Measurements from ENCODE around the gene CDK14.

Gene CDK14

GRCh38 chr7:90595801-90596670, at the start of gene CDK14:
Gene CDK14, plus strand, starts transcription at chr7:90596321. Its CDS starts 307 bp downstream, at chr7:90596628.
- DNase-seq, result no peak

- no peak for DNase-seq
These were observed 45.1 kb upstream of the CDK14 start for GRCh38 chr7:90551036-90551435.

GRCh38 chr7:90552521-90552920, 43.6 kb upstream of the CDK14 start:
- DNase-seq, result no peak

- DNase-seq, result no peak
These were observed 35.4 kb upstream of the CDK14 start for GRCh38 chr7:90560730-90561129.

- DNase-seq, result no peak
These were observed 32.8 kb upstream of the CDK14 start for GRCh38 chr7:90563286-90563685.

GRCh38 chr7:90564455-90564854, 31.7 kb upstream of the CDK14 start:
- DNase-seq, result no peak

GRCh38 chr7:90568213-90568612, 27.9 kb upstream of the CDK14 start:
- DNase-seq, result no peak

GRCh38 chr7:90569368-90569767, 26.8 kb upstream of the CDK14 start:
- no peak for DNase-seq

- DNase-seq, result no peak
These were observed 25.7 kb upstream of the CDK14 start for GRCh38 chr7:90570373-90570959.

- DNase-seq, result no peak
These were observed 21.8 kb upstream of the CDK14 start for GRCh38 chr7:90574146-90574819.

GRCh38 chr7:90574820-90575187, 21.3 kb upstream of the CDK14 start:
- no peak for DNase-seq

- no peak for DNase-seq
These were observed 16.9 kb upstream of the CDK14 start for GRCh38 chr7:90579181-90579688.

GRCh38 chr7:90580051-90580450, 16.1 kb upstream of the CDK14 start:
- DNase-seq, result no peak

GRCh38 chr7:90582164-90582563, 14.0 kb upstream of the CDK14 start:
- no peak for DNase-seq

GRCh38 chr7:90584378-90584777, 11.7 kb upstream of the CDK14 start:
- no peak for DNase-seq

- no peak for DNase-seq
These were observed 10.0 kb upstream of the CDK14 start for GRCh38 chr7:90586091-90586490.

GRCh38 chr7:90587766-90588165, 8.4 kb upstream of the CDK14 start:
- DNase-seq, result no peak

- DNase-seq, result no peak
These were observed 4.1 kb upstream of the CDK14 start for GRCh38 chr7:90592033-90592432.

GRCh38 chr7:90593205-90593604, 2.9 kb upstream of the CDK14 start:
- DNase-seq, result no peak

GRCh38 chr7:90594751-90595317, 1.3 kb upstream of the CDK14 start:
- DNase-seq, result no peak

GRCh38 chr7:90595342-90595800, 750 bp upstream of the CDK14 start:
- no peak for DNase-seq

- no peak for DNase-seq
These were observed 796 bp downstream of the CDK14 start for GRCh38 chr7:90596671-90597562.
